Measurements from ENCODE around the gene CD300LD.

GRCh38 chr17:74532115-74532514, 60.0 kb downstream of the CD300LD start:
- TF ChIP-seq, protein P1, sequence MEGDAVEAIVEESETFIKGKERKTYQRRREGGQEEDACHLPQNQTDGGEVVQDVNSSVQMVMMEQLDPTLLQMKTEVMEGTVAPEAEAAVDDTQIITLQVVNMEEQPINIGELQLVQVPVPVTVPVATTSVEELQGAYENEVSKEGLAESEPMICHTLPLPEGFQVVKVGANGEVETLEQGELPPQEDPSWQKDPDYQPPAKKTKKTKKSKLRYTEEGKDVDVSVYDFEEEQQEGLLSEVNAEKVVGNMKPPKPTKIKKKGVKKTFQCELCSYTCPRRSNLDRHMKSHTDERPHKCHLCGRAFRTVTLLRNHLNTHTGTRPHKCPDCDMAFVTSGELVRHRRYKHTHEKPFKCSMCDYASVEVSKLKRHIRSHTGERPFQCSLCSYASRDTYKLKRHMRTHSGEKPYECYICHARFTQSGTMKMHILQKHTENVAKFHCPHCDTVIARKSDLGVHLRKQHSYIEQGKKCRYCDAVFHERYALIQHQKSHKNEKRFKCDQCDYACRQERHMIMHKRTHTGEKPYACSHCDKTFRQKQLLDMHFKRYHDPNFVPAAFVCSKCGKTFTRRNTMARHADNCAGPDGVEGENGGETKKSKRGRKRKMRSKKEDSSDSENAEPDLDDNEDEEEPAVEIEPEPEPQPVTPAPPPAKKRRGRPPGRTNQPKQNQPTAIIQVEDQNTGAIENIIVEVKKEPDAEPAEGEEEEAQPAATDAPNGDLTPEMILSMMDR (conservative IDR thresholded peaks at IDR 0.05): no peak
- no peak for TF ChIP-seq EZH2 (IDR thresholded peaks at IDR 0.05; ENCODE audit: low read depth)
